Measurements from ENCODE around the gene CDH23. TPM values are rescaled to one million over a fixed set of nuclear protein-coding genes. Genes with fewer than 3 reads are reported as not detected.

The CDH23 gene
- total RNA-seq, 1 donor from 2014 or later, result 4.5 TPM

DNA sequence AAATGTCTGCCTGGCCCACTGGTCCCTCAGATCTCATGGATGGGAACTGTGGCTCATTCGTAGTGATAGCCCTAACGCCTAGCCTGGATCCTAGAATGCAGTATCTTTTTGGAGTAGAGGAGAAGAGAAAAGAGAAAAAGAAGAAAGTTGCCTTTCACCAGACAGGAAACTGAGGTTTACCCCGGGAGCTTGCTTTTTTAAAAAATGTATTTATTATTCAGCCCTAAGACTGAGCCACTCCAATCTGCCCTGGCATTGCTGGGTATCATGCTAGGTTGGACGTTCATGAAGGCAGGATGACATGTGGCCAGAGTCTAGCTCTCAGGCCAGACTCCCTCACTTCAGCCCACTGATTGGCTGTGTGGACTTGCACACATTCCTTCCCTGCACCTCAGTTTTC, 344.3 kb downstream of the CDH23 start:
- no peaks in the 10 kb centered on the region for H3K36me3 ChIP-seq
- H3K27ac ChIP-seq (replicated peaks), result no peak overlapping the region
- TF ChIP-seq, protein P1, sequence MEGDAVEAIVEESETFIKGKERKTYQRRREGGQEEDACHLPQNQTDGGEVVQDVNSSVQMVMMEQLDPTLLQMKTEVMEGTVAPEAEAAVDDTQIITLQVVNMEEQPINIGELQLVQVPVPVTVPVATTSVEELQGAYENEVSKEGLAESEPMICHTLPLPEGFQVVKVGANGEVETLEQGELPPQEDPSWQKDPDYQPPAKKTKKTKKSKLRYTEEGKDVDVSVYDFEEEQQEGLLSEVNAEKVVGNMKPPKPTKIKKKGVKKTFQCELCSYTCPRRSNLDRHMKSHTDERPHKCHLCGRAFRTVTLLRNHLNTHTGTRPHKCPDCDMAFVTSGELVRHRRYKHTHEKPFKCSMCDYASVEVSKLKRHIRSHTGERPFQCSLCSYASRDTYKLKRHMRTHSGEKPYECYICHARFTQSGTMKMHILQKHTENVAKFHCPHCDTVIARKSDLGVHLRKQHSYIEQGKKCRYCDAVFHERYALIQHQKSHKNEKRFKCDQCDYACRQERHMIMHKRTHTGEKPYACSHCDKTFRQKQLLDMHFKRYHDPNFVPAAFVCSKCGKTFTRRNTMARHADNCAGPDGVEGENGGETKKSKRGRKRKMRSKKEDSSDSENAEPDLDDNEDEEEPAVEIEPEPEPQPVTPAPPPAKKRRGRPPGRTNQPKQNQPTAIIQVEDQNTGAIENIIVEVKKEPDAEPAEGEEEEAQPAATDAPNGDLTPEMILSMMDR (IDR thresholded peaks at IDR 0.05; ENCODE audit: borderline replicate concordance), result no peak
- H3K27me3 ChIP-seq (ENCODE audit: low read depth), result no peaks in the 10 kb centered on the region
- H3K4me3 ChIP-seq, result no peak overlapping the region
- DNase-seq, result no peak
- peaks cover 8% of the 10 kb centered on the region for H3K9me3 ChIP-seq (replicated peaks)
- peaks cover 39% of the 10 kb centered on the region for H3K4me1 ChIP-seq
- intact Hi-C loops (cut with micrococcal nuclease), result no loop called here

DNA sequence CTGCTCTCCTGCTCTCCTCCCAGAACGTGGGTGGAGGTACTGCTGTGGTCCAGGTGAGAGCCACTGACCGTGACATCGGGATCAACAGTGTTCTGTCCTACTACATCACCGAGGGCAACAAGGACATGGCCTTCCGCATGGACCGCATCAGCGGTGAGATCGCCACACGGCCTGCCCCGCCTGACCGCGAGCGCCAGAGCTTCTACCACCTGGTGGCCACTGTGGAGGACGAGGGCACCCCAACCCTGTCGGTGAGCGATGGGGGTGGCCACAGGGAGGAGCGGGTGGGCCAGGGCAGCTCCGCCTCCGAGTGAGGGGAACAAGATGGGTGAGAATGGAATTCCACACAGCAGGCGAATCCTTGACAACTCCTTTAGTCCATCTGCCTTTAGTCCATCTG, 345.0 kb downstream of the CDH23 start:
- TF ChIP-seq, protein P1 (IDR thresholded peaks at IDR 0.05; ENCODE audit: borderline replicate concordance), result no peak
- Histone ChIP-seq H3K4me3 (no peak overlapping the region), H3K27me3 (ENCODE audit: low read depth) (no peaks in the 10 kb centered on the region), H3K9me3 (replicated peaks) (peaks cover 8% of the 10 kb centered on the region), H3K4me1 (peaks cover 40% of the 10 kb centered on the region), H3K36me3 (no peaks in the 10 kb centered on the region), H3K27ac (replicated peaks) (no peak overlapping the region)
- intact Hi-C loops (cut with micrococcal nuclease), result no loop called here
- no peak for DNase-seq

DNA sequence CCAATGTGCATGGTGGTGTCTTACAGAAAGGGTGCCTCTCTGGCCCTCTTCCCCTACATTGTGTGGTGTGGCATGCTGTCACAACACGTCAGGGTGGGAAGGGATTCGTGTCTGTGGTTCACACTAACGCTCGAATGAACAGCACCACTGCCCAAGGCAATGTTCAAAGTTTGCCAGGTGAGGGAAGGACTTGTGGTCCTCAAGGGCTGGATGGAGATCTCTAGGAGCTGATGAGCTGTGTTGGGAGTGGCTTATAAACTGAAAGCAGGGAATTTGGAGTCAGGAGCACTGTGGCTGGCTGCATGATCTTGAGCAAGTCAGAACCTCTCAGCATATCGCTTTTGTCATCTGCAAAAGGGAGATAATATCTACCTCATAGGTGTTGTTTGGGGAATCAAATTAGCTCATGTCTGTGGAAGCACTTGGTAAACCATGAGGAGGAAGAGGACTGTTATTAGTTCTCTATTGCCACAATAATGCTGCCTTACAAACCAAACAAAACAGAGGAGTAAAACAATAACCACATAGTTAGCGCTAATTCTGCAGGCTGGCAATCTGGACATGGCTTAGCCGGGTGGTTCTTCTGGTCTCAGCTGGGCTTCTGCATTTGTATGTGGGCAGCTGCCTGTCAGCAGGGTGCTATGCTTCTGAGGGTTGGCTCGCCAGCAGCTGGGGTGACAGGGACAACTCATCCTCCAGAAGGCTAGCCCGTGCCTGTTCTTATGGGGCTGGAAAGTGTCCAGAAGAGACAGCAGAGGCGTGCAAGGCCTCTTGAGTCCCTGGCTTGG, 345.8 kb downstream of the CDH23 start:
- peaks cover 8% of the 10 kb centered on the region for H3K9me3 ChIP-seq (replicated peaks)
- no peaks in the 10 kb centered on the region for H3K36me3 ChIP-seq
- intact Hi-C loops (cut with micrococcal nuclease), result no loop called here
- H3K4me3 ChIP-seq, result no peak overlapping the region
- peaks cover 41% of the 10 kb centered on the region for H3K4me1 ChIP-seq
- DNase-seq, result no peak
- H3K27ac ChIP-seq (replicated peaks), result no peak overlapping the region
- TF ChIP-seq, protein P1 (IDR thresholded peaks at IDR 0.05; ENCODE audit: borderline replicate concordance), result no peak
- no peaks in the 10 kb centered on the region for H3K27me3 ChIP-seq (ENCODE audit: low read depth)

DNA sequence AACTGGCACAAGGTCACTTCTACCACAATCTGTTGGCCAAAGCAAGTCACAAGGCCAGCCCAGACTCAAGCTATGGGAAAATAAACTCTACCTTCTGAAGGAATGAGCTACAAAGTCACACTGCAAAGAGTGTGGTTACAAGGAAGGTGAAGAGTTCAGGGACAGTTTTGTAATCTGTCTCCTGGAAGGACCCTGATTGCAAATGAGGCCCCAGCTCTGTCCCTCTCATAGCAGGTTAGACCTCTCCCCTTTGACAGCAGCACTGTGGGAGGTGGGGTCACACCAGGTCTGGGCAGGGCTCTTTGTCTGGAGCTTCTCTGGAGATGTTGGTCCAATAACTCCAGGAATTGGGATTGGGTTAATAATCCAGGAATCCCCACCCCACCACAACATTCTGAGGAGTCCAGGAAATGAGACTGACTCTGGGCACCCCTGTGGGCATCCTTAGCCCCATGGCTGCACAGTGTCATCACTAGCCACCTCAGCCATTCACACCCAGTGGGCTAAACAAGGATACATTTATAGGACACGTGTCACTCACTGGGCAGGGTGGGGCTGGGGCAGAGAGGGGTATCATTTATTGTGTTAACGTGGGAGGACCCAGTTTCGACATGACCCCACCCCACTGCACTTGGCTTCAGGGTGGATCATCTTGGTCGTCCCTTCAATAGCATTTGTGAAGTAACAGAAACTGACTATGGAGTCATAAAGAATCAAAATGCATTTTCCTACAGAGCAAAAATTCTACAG, 346.5 kb downstream of the CDH23 start:
- Histone ChIP-seq H3K4me1 (peaks cover 45% of the 10 kb centered on the region), H3K27me3 (ENCODE audit: low read depth) (no peaks in the 10 kb centered on the region), H3K9me3 (replicated peaks) (peaks cover 8% of the 10 kb centered on the region), H3K4me3 (no peak overlapping the region), H3K36me3 (no peaks in the 10 kb centered on the region), H3K27ac (replicated peaks) (no peak overlapping the region)
- intact Hi-C loops (cut with micrococcal nuclease), result no loop called here
- DNase-seq, result no peak
- TF ChIP-seq, protein P1 (IDR thresholded peaks at IDR 0.05; ENCODE audit: borderline replicate concordance), result no peak

DNA sequence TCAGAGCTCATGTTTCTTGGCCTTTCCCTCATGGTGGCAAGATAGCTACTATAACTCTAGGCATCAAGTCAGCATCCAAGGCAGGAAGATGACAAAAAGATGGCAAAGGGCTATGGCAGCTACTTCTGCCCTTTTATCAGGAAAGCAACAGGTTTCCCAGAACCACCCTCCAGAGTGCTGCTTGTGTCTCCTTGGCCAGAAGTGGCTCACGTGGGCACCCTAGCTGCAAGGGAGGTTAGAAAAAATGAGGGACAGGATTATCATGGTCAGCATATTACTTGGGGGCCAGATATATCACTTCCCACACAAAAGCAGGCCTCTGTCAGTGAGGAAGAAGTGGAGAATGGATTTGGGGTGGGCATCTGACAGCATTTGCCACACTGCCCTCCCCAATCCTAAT, 347.1 kb downstream of the CDH23 start:
- intact Hi-C loops (cut with micrococcal nuclease), result no loop called here
- Histone ChIP-seq H3K4me3 (no peak overlapping the region), H3K36me3 (no peaks in the 10 kb centered on the region), H3K27ac (replicated peaks) (no peak overlapping the region), H3K27me3 (ENCODE audit: low read depth) (no peaks in the 10 kb centered on the region), H3K9me3 (replicated peaks) (peaks cover 8% of the 10 kb centered on the region), H3K4me1 (peaks cover 51% of the 10 kb centered on the region)
- TF ChIP-seq, protein P1 (IDR thresholded peaks at IDR 0.05; ENCODE audit: borderline replicate concordance), result no peak
- no peak for DNase-seq
